Ishikawa (cell line): ENCODE results near the gene KIZ.

Experiments used
- CEBPB ChIP-seq: IDR thresholded peaks from 2 replicates; pipeline ENCODE4 v1.6.1; 2012
- CREB1 ChIP-seq: IDR thresholded peaks from 2 replicates; pipeline ENCODE4 v1.6.1; 2012; ENCODE audit warnings: low read depth
- EGR1 ChIP-seq: IDR thresholded peaks from 2 replicates; pipeline ENCODE4 v1.6.1; 2012
- EP300 ChIP-seq: IDR thresholded peaks from 2 replicates; pipeline ENCODE4 v1.6.1; 2012; ENCODE audit warnings: borderline replicate concordance
- FOXM1 ChIP-seq: IDR thresholded peaks from 2 replicates; pipeline ENCODE4 v1.6.1; 2012; ENCODE audit warnings: low read depth, borderline replicate concordance
- NFIC ChIP-seq: IDR thresholded peaks from 2 replicates; pipeline ENCODE4 v1.6.1; 2012
- RAD21 ChIP-seq: IDR thresholded peaks from 2 replicates; pipeline ENCODE4 v1.6.1; 2012; ENCODE audit warnings: low read depth
- TAF1 ChIP-seq: IDR thresholded peaks from 2 replicates; pipeline ENCODE4 v1.6.1; 2012; ENCODE audit warnings: low read depth, mild to moderate bottlenecking
- TCF12 ChIP-seq: IDR thresholded peaks from 2 replicates; pipeline ENCODE4 v1.6.1; 2012; ENCODE audit warnings: low read depth
- TEAD4 ChIP-seq: IDR thresholded peaks from 2 replicates; pipeline ENCODE4 v1.6.1; 2012
- YY1 ChIP-seq: IDR thresholded peaks from 2 replicates; pipeline ENCODE4 v1.6.1; 2012; ENCODE audit warnings: low read depth
- ZBTB7A ChIP-seq: IDR thresholded peaks from 2 replicates; pipeline ENCODE4 v1.6.1; 2012; ENCODE audit warnings: low read depth
- TF ChIP-seq, protein P1 (sequence below): IDR thresholded peaks from 2 replicates; pipeline ENCODE4 v1.6.1; 2012
- TF ChIP-seq, protein P2 (sequence below): IDR thresholded peaks from 2 replicates; pipeline ENCODE4 v1.6.1; 2012; ENCODE audit warnings: low read depth, mild to moderate bottlenecking
- TF ChIP-seq, protein P3 (sequence below): IDR thresholded peaks from 2 replicates; pipeline ENCODE4 v1.6.1; 2012

KIZ gene

DNA sequence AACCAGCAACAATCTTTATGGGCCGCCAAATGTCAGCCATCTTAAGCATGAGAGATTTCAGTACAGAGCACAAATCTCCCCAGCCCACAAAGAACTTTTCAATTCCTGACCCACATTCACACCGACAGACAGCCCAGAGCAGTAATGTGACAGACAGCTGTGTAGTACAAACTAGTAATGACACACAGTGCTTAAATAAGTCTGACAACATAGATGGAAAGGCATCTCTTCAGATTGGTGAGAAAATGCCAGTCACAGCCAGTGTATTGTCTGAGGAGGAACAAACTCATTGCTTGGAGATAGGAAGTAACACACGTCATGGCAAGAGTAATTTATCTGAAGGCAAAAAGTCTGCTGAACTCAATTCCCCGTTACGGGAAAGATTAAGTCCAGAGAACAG, 36.0 kb downstream of the KIZ start:
- TF ChIP-seq TEAD4 (no peak), EP300 (no peak), RAD21 (no peak), CEBPB (no peak), FOXM1 (no peak), TAF1 (no peak), EGR1 (no peak), YY1 (no peak), ZBTB7A (no peak), CREB1 (no peak), TCF12 (no peak), NFIC (no peak)
- TF ChIP-seq, protein P1, sequence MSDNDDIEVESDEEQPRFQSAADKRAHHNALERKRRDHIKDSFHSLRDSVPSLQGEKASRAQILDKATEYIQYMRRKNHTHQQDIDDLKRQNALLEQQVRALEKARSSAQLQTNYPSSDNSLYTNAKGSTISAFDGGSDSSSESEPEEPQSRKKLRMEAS: no peak
- TF ChIP-seq, protein P2, sequence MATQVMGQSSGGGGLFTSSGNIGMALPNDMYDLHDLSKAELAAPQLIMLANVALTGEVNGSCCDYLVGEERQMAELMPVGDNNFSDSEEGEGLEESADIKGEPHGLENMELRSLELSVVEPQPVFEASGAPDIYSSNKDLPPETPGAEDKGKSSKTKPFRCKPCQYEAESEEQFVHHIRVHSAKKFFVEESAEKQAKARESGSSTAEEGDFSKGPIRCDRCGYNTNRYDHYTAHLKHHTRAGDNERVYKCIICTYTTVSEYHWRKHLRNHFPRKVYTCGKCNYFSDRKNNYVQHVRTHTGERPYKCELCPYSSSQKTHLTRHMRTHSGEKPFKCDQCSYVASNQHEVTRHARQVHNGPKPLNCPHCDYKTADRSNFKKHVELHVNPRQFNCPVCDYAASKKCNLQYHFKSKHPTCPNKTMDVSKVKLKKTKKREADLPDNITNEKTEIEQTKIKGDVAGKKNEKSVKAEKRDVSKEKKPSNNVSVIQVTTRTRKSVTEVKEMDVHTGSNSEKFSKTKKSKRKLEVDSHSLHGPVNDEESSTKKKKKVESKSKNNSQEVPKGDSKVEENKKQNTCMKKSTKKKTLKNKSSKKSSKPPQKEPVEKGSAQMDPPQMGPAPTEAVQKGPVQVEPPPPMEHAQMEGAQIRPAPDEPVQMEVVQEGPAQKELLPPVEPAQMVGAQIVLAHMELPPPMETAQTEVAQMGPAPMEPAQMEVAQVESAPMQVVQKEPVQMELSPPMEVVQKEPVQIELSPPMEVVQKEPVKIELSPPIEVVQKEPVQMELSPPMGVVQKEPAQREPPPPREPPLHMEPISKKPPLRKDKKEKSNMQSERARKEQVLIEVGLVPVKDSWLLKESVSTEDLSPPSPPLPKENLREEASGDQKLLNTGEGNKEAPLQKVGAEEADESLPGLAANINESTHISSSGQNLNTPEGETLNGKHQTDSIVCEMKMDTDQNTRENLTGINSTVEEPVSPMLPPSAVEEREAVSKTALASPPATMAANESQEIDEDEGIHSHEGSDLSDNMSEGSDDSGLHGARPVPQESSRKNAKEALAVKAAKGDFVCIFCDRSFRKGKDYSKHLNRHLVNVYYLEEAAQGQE: no peak
- TF ChIP-seq, protein P3, sequence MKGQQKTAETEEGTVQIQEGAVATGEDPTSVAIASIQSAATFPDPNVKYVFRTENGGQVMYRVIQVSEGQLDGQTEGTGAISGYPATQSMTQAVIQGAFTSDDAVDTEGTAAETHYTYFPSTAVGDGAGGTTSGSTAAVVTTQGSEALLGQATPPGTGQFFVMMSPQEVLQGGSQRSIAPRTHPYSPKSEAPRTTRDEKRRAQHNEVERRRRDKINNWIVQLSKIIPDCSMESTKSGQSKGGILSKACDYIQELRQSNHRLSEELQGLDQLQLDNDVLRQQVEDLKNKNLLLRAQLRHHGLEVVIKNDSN: no peak

DNA sequence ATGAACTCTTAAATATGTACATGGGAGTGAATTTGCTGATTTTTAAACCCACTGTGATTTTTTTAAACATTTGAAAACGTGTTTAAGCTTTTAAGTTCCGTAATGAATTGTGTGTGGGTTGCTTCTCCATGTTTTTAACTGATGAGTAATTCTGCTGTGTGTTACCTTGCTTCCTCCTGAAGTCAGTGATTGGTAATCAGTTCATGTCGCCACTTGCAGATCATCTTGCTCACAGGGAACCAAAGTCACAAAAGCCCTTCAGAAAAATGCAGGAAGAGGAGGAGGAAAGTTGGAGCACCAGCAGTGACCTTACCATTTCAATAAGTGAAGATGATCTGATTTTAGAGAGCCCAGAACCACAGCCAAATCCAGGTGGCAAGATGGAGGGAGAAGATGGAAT, 36.7 kb downstream of the KIZ start:
- TF ChIP-seq EGR1 (no peak), CEBPB (no peak), TEAD4 (no peak), CREB1 (no peak), TCF12 (no peak), ZBTB7A (no peak), TAF1 (no peak), RAD21 (no peak), EP300 (no peak)
- TF ChIP-seq, protein P2: no peak
- TF ChIP-seq, protein P1: no peak

DNA sequence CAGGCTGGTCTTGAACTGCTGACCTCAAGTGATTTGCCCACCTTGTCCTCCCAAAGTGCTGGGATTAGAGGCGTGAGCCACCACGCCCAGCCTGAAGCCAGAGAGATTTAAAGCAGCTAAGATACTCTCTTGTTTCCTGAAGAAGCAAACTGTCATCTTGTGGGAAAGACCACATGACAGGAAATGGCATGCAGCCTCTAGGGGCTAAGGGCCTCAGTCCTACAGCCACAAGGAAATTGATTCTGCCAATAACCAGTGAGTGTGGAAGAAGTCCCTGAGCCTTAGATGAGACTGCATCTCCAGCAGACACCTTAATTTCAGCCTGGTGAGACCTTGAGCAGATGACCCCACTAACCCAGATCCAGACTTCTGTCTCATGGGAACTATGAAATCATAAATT, 40.9 kb downstream of the KIZ start:
- TF ChIP-seq FOXM1 (no peak), NFIC (no peak), YY1 (no peak), CREB1 (no peak), TAF1 (no peak), EGR1 (no peak), CEBPB (no peak), TCF12 (no peak), EP300 (no peak), RAD21 (no peak), TEAD4 (no peak), ZBTB7A (no peak)
- TF ChIP-seq, protein P3: no peak
- TF ChIP-seq, protein P2: no peak
- TF ChIP-seq, protein P1: no peak

DNA sequence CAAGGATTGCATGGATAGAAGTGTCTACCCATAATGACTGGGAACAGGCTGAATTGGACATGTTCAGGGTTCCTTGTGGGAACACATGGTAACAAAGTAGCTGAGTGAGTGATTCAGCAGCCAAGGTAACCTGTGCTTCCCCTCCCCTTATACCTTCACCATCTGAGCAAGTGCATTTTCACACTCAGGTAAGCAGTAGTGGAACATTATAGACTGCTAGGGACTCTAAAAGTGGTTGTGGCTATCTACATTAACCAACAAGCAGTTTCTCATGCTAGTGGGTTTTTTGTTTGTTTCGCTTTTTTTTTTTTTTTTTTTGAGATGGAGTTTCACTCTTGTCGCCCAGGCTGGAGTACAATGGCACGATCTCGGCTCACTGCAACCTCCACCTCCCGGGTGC, 41.4 kb downstream of the KIZ start:
- TF ChIP-seq, protein P2: no peak
- TF ChIP-seq CREB1 (no peak), ZBTB7A (no peak), FOXM1 (no peak), EGR1 (no peak), TAF1 (no peak), EP300 (no peak), RAD21 (no peak), TEAD4 (no peak), CEBPB (no peak)
- TF ChIP-seq, protein P1: no peak
- TF ChIP-seq, protein P3: no peak
